GM12872 (cell line): ENCODE measurements around the gene ZNF521.

Experiments used
- CTCF ChIP-seq: IDR thresholded peaks from 3 replicates; pipeline ENCODE4 v1.5.1; 2011; ENCODE audit warnings: low read depth, mild to moderate bottlenecking, low read length, moderate library complexity; ENCODE audit not compliant: insufficient read depth

ZNF521 gene

GRCh38 chr18:25287106-25287505 is 64.9 kb downstream of the ZNF521 start:
- no peak for TF ChIP-seq CTCF

DNA sequence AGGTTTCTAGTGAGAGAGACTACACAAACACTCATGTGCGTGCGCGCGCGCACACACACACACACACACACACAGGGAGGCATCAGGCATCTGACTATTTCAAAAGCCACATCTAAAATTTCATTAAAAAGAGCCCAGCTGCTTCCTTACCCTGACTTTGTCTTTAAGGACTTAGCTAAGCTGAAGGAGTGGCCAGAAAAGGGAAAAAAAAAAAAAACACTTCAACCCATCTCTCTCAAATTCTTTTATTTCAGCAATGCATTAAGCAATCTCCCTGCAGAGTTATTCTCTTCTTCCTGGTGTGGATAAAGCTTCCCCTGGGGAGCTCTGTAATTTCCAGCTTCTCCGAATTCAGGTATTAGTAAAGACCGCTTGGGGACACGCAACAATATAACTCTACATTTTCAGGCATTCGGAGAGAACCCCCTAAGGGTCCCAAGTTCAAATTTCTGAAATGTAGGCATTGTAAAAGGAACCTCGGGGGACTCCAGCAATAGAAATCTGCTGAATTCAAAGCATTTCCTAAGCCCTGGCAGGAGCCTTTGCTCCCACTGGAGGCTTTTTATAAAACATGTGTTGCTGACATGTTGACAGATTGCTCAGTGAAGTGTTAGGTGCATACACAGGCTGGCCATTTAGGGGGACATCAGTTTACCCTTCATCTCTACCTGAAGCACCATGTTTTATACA is 67.0 kb downstream of the ZNF521 start:
- no peak for TF ChIP-seq CTCF

DNA sequence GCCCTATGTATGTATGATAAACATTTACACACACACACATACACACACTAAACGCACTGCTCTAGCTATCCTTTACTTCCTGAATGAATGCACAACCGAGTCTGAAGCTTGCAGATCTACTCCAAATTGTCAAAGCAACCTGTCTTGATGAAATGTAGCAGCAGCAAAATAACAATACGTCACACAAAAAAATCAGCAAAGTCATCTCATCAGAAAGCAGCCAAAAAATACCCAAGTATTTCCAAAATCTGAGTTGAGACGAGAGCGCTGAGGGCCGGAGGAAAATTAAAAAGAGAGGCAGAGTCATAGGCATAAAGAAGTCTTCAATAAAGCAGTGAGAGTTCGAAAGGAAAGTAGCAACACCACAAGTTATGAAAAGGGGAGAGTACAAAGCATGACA is 67.7 kb downstream of the ZNF521 start:
- no peak for TF ChIP-seq CTCF

- TF ChIP-seq CTCF, result no peak
Observed at GRCh38 chr18:25283781-25284180, 68.2 kb downstream of the ZNF521 start.

DNA sequence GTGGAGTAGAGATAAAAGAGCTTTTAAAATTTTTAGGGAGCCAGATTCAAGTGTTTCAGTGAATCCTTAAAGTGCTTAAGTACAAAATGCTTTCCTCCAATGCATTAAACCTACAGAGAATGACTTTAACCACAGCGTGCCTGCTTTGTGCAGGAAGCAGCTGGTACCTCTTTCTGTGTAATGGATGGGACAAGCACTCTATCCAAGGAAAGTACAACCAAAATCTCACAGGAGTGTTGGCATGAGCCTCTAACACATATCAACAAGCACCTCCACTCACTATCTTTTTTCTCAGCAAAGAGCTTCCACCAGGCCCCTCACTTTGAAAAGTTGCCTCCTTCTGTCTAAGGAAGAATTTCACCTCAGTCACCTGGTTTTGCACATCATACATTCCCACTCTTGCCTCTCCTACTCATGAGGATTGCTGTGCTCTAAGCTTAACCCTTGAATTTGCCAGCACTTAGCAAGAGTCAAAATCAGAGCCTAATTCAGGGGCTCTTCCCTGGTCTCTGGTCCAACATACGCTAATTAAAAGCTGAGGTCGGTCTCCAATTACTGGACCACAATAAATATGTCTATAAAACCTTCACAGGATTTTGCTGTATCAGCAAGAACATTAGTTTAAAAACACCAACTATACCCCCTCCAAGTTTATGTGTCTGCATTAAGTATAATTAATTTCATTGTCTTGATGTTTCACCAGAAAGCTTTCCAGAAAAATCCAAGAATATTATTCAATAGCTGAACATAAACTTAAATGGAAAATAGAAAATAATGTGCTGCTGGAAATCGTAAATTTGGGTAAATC is 68.9 kb downstream of the ZNF521 start:
- TF ChIP-seq CTCF, result no peak

DNA sequence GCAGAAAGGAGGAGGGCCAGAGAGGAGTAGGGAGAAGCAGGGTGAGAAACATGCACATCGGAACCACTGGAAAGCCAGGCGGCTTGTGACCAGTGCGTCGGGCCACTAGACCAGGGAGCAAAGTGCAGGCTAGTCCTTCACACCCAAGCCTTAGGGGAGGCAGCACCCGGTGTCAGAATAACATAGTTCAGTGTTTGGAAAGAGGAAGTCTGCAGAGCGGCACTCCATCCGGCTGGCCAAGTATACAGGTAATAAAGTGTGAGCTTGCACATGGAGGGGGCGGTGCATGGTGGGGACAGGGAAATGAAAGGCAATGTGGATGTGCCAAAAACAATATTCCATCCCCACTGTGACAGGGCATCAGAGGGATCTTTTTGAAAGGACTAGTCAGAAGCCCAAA is 69.7 kb downstream of the ZNF521 start:
- no peak for TF ChIP-seq CTCF

GRCh38 chr18:25281556-25281955 is 70.4 kb downstream of the ZNF521 start:
- no peak for TF ChIP-seq CTCF
